HCT116 (cell line): ENCODE data around the gene CCNJL.

Experiments
- EGR1 ChIP-seq: IDR thresholded peaks from 2 replicates; pipeline ENCODE4 v1.6.1; 2012; ENCODE audit warnings: low read depth
- EZH2 ChIP-seq: fragments of 200-600 bp; sonication (generic); IDR thresholded peaks from 2 replicates; pipeline ENCODE4 v1.6.1; 2017; ENCODE audit warnings: antibody characterized with exemption, mixed run types
- FOSL1 ChIP-seq: IDR thresholded peaks from 2 replicates; pipeline ENCODE4 v1.6.1; 2012; ENCODE audit warnings: low read depth
- JUND ChIP-seq: IDR thresholded peaks from 2 replicates; pipeline ENCODE4 v1.6.1; 2012
- POLR2A ChIP-seq: IDR thresholded peaks from 2 replicates; pipeline ENCODE4 v1.7.0; 2011; ENCODE audit warnings: borderline replicate concordance; ENCODE audit not compliant: insufficient read depth, insufficient read length; ENCODE audit errors: extremely low read depth
- POLR2AphosphoS5 ChIP-seq: IDR thresholded peaks from 2 replicates; pipeline ENCODE4 v1.6.1; 2011; ENCODE audit warnings: mild to moderate bottlenecking, low read depth, low read length, moderate library complexity
- SIN3A ChIP-seq: IDR thresholded peaks from 2 replicates; pipeline ENCODE4 v1.6.1; 2012; ENCODE audit warnings: low read depth
- SP1 ChIP-seq: IDR thresholded peaks from 2 replicates; pipeline ENCODE4 v1.6.1; 2012; ENCODE audit warnings: low read depth
- YY1 ChIP-seq: IDR thresholded peaks from 2 replicates; pipeline ENCODE4 v1.6.1; 2011; ENCODE audit warnings: low read length, low read depth, moderate library complexity, mild to moderate bottlenecking; ENCODE audit not compliant: insufficient replicate concordance; ENCODE audit errors: extremely low read depth
- TF ChIP-seq, protein P1 (sequence below), 3 experiments: fragments of 200-600 bp in 1 of 3; sonication (generic) in 1 of 3; IDR thresholded peaks in 2 of 3; conservative IDR thresholded peaks in 1 of 3; 2 replicates each; pipeline ENCODE4 v1.5.1; 2012 to 2017; ENCODE audit warnings: low read depth in 2 of 3, low read length in 2 of 3, antibody characterized with exemption in 1 of 3, borderline replicate concordance in 1 of 3, control low read depth in 1 of 3, mild to moderate bottlenecking in 1 of 3, mixed read lengths in 1 of 3, mixed run types in 1 of 3, moderate library complexity in 1 of 3; ENCODE audit not compliant: insufficient read depth in 1 of 3
- TF ChIP-seq, protein P2 (sequence below): IDR thresholded peaks from 2 replicates; pipeline ENCODE4 v1.6.1; 2011; ENCODE audit warnings: mild to moderate bottlenecking, low read length, moderate library complexity; ENCODE audit not compliant: insufficient replicate concordance; ENCODE audit errors: extremely low read depth
- TF ChIP-seq, protein P3 (sequence below): IDR thresholded peaks from 2 replicates; pipeline ENCODE4 v1.6.1; 2012; ENCODE audit warnings: low read depth

DNA sequence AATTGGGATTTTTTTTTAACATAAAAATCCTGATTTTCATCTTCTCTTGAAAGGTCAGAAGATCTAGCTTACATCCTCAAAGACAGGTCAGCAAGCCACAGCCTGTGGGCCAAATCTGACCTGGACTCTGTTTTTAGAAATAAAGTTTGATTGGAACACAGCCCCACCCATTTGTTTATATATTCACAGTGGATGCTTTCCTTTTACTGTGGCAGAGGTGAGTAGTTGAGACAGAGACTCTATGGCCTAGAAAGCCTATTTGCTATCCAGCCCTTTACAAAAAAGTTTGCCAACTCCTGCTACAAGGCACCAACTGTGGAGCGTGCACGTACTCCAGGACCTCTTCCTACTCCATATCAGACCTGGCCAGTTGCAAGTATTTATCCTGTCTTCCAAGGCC is 13.4 kb upstream of the CCNJL start:
- TF ChIP-seq FOSL1, result no peak
- TF ChIP-seq, protein P1, sequence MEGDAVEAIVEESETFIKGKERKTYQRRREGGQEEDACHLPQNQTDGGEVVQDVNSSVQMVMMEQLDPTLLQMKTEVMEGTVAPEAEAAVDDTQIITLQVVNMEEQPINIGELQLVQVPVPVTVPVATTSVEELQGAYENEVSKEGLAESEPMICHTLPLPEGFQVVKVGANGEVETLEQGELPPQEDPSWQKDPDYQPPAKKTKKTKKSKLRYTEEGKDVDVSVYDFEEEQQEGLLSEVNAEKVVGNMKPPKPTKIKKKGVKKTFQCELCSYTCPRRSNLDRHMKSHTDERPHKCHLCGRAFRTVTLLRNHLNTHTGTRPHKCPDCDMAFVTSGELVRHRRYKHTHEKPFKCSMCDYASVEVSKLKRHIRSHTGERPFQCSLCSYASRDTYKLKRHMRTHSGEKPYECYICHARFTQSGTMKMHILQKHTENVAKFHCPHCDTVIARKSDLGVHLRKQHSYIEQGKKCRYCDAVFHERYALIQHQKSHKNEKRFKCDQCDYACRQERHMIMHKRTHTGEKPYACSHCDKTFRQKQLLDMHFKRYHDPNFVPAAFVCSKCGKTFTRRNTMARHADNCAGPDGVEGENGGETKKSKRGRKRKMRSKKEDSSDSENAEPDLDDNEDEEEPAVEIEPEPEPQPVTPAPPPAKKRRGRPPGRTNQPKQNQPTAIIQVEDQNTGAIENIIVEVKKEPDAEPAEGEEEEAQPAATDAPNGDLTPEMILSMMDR (IDR thresholded peaks at IDR 0.05 in 2 of 3, conservative IDR thresholded peaks at IDR 0.05 in 1 of 3; ENCODE audit: borderline replicate concordance in 1 of 3, insufficient read depth in 1 of 3, low read depth in 2 of 3, low read length in 2 of 3), result no peak
- TF ChIP-seq POLR2A, result no peak
- TF ChIP-seq, protein P2, sequence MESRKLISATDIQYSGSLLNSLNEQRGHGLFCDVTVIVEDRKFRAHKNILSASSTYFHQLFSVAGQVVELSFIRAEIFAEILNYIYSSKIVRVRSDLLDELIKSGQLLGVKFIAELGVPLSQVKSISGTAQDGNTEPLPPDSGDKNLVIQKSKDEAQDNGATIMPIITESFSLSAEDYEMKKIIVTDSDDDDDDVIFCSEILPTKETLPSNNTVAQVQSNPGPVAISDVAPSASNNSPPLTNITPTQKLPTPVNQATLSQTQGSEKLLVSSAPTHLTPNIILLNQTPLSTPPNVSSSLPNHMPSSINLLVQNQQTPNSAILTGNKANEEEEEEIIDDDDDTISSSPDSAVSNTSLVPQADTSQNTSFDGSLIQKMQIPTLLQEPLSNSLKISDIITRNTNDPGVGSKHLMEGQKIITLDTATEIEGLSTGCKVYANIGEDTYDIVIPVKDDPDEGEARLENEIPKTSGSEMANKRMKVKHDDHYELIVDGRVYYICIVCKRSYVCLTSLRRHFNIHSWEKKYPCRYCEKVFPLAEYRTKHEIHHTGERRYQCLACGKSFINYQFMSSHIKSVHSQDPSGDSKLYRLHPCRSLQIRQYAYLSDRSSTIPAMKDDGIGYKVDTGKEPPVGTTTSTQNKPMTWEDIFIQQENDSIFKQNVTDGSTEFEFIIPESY, result no peak
- TF ChIP-seq EZH2, result no peak
- TF ChIP-seq YY1, result no peak
- no peak for TF ChIP-seq POLR2AphosphoS5
- TF ChIP-seq, protein P3, sequence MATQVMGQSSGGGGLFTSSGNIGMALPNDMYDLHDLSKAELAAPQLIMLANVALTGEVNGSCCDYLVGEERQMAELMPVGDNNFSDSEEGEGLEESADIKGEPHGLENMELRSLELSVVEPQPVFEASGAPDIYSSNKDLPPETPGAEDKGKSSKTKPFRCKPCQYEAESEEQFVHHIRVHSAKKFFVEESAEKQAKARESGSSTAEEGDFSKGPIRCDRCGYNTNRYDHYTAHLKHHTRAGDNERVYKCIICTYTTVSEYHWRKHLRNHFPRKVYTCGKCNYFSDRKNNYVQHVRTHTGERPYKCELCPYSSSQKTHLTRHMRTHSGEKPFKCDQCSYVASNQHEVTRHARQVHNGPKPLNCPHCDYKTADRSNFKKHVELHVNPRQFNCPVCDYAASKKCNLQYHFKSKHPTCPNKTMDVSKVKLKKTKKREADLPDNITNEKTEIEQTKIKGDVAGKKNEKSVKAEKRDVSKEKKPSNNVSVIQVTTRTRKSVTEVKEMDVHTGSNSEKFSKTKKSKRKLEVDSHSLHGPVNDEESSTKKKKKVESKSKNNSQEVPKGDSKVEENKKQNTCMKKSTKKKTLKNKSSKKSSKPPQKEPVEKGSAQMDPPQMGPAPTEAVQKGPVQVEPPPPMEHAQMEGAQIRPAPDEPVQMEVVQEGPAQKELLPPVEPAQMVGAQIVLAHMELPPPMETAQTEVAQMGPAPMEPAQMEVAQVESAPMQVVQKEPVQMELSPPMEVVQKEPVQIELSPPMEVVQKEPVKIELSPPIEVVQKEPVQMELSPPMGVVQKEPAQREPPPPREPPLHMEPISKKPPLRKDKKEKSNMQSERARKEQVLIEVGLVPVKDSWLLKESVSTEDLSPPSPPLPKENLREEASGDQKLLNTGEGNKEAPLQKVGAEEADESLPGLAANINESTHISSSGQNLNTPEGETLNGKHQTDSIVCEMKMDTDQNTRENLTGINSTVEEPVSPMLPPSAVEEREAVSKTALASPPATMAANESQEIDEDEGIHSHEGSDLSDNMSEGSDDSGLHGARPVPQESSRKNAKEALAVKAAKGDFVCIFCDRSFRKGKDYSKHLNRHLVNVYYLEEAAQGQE, result no peak
- no peak for TF ChIP-seq EGR1
- no peak for TF ChIP-seq SP1
- TF ChIP-seq SIN3A, result no peak
- TF ChIP-seq JUND, result no peak
